ENCODE measurements around the gene THOC6.

Gene THOC6

DNA sequence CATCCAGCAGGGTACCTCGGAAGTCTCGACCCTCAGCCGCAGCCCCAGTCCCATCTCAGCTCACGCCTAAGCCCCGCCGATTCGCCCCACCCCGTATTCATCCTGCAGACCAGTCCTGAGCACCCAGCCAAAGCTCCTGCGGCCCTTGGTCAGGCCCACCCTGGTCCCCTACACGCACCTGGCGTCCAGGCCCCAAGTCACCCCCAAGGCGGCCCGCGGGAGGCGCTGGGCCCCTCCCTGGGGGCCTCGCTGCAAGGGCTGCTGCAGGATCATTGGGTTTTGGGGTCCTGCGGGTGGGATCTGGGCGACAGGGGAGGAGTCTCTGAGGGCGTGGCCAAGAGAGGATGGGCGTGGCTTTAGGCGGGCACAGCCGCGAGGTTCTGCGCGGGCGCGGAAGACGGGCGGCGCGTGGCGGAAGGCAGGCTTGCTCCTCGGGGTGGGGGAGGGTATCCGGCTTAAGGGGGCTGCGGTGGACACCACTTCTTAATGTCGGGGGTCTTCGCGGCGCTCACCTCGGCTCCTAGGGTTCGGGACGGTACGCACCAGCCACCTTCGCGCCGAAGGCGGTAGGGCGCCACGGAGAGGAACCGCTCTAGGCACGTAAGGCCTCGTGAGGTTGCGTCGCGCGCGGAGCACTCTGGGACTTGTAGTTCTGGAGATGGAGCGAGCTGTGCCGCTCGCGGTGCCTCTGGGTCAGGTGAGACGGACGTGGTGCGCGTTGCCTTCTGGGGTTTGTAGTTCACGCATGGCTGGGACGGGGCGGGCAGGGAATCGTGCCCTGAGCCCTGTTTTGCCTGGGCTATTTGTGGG, at the start of gene THOC6, which contains the start of gene HCFC1R1:
Gene THOC6, plus strand, starts transcription at position 367 of the 810 bp plus-strand sequence. Its CDS starts 292 bp downstream, at position 659.
Gene HCFC1R1, minus strand, starts transcription at position 274 of the 810 bp plus-strand sequence. Its CDS starts 1 bp downstream, at position 273.
- ATAC-seq (ENCODE audit: low read depth), result peak; percentile 83
- no peaks in the 10 kb centered on the region for H3K9me3 Mint-ChIP-seq
- DNase-seq (ENCODE audit: low spot score in 2 of 2), result peak; percentile 92 to 95
- peak within 1 kb of the TSS; percentile 84 for H3K27ac Mint-ChIP-seq
- peak within 1 kb of the TSS; percentile 85 for H3K4me3 Mint-ChIP-seq
- peaks cover 3% of the 10 kb centered on the region for H3K27me3 Mint-ChIP-seq
- peaks cover 6% of the 10 kb centered on the region for H3K36me3 Mint-ChIP-seq
- peaks cover 33% of the 10 kb centered on the region for H3K4me1 Mint-ChIP-seq

DNA sequence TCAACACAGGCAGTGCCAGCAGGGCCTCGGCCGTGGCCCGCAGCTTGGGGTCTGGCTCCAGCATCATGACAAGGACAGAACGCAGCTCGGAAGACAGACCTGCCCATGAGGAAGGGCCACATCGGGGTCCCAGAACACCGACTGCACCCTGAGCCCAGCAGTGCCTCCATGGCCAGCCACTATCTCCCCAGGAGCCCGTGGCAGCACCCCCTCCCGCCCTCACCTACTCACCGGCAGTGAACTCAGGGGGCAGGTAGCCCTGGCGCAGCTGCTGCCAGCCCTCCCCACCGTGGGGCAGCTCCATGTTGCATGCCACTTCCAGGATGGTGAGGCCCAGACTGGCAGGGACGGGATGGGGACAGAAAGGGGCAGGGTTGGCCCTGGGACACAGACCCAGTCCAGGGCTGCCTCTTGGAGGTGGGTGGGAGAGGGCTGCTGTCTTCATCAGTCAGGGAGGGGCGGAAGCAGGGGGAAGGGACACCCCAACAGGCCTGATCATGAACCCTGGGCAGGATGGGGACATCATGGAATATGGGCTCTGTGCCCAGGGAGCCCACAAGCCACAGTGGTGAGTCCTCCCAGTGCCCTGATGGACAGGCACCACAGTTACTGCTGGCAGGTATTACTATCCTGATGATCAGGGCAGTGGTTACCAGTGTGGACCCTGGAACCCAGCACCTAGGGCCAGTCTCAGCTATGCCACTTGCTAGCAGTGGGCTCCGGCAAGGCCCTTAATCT, 49.3 kb upstream of the THOC6 start:
- H3K4me1 Mint-ChIP-seq, result peaks cover 5% of the 10 kb centered on the region
- ATAC-seq (ENCODE audit: low read depth) (no peak), DNase-seq (ENCODE audit: low spot score in 2 of 2) (no peak)
- no peaks in the 10 kb centered on the region for H3K9me3 Mint-ChIP-seq
- peaks cover 10% of the 10 kb centered on the region for H3K27me3 Mint-ChIP-seq
- no peaks in the 10 kb centered on the region for H3K36me3 Mint-ChIP-seq
- H3K4me3 Mint-ChIP-seq, result no peak overlapping the region
- no peak overlapping the region for H3K27ac Mint-ChIP-seq

DNA sequence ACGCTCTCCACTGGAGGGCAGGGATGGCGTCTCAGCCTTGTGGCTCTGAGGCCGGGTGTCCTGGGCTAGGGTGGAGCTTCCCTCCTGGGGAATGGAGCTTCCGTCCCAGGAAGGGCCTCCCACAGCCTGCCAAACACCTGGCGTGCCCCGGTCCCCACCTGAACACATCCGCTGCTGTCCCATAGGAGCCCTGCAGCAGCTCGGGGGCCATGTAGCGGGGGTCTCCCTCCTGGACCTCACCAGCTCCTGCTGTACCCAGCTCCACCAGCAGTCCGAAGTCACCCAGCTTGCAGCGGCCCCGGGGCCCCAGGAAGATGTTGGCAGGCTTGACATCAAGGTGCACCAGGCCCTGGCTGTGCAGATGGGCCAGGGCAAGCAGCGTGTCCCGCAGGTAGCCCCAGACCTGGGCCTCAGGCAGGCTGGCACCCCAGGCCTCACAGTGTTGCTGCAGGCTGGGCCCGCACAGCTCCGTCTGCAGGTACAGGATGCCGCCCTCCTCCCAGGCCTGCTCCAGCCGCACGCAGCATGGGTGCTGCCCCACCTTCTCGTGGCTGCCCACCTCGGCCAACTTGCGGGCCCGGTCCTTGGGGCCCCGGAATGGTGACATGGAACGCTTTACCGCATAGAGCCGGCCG, 48.6 kb upstream of the THOC6 start:
- no peak overlapping the region for H3K27ac Mint-ChIP-seq
- H3K36me3 Mint-ChIP-seq, result no peaks in the 10 kb centered on the region
- no peaks in the 10 kb centered on the region for H3K9me3 Mint-ChIP-seq
- no peak overlapping the region for H3K4me3 Mint-ChIP-seq
- no peak for DNase-seq (ENCODE audit: low spot score in 2 of 2)
- H3K27me3 Mint-ChIP-seq, result peaks cover 10% of the 10 kb centered on the region
- ATAC-seq (ENCODE audit: low read depth), result no peak
- H3K4me1 Mint-ChIP-seq, result peaks cover 5% of the 10 kb centered on the region

DNA sequence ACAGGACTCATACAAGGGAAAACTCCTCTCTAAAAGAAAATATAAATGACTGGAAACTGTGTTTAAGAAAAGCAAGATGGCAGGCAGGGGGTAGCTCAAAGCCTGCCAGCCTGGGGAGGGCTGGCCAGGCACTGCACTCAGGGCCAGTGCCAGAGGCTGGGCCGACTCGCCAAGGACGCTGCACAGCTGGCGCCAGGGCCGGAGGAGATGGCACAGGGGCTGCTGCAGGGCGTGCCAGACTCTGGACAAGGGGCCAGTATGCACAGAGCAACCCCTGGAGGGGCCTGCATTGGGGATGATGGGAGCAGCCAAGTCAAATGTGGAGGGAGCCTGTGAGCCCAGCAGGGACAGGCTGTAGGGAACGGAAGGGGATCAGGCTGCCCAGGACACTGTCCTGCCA, 47.6 kb upstream of the THOC6 start:
- no peaks in the 10 kb centered on the region for H3K9me3 Mint-ChIP-seq

DNA sequence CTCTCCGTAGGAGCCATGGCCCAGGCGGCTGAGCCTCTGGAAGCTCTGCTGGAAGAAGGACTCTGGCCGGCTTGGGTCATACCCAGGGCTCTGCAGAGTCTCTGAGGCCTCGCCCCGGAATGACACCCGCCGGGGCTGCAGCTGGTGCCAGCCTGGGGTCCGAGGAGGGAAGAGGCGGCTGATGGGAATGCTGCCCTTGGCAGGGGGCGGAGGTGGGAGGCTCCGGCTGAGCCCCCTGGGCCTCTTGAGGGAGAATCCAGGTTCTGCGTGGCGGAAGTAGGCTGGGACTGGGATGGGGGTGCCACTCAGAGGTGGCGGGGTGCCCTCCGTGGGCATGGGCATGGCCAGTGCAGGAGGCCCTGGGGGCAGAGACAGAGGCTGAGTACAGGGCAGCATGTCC, 47.2 kb upstream of the THOC6 start:
- Mint-ChIP-seq H3K36me3 (no peaks in the 10 kb centered on the region), H3K27ac (no peak overlapping the region), H3K4me1 (peaks cover under 1% of the 10 kb centered on the region), H3K27me3 (peaks cover 4% of the 10 kb centered on the region), H3K9me3 (no peaks in the 10 kb centered on the region), H3K4me3 (no peak overlapping the region)
- no peak for DNase-seq (ENCODE audit: low spot score in 2 of 2)
- no peak for ATAC-seq (ENCODE audit: low read depth)

More for the DNA sequence above, 47.6 kb upstream of the THOC6 start:
- H3K4me3 Mint-ChIP-seq, result no peak overlapping the region
- peaks cover 5% of the 10 kb centered on the region for H3K27me3 Mint-ChIP-seq
- ATAC-seq (ENCODE audit: low read depth), result no peak
- H3K27ac Mint-ChIP-seq, result no peak overlapping the region
- H3K36me3 Mint-ChIP-seq, result no peaks in the 10 kb centered on the region
- no peak for DNase-seq (ENCODE audit: low spot score in 2 of 2)
- peaks cover under 1% of the 10 kb centered on the region for H3K4me1 Mint-ChIP-seq

DNA sequence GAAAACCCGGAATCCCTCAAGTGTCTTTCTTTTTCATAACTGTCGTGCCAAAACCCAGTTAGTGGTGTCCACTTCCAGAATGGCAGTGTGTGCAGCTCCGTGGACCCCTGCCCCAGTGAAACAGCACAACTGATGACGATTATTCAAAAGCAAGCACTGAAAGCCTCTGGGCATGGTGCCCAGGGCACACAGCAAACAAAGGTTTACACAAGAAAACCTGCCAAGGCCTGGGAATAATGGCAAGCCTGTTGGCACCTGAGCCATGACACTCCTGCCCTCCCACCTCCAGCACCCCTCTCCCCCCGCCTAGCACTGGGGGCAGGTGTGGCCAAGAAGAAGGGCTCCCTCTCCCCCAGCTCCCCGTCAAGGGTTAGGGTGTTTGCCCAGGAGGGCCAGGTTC, 46.4 kb upstream of the THOC6 start:
- no peak overlapping the region for H3K27ac Mint-ChIP-seq
- H3K36me3 Mint-ChIP-seq, result no peaks in the 10 kb centered on the region
- peaks cover 4% of the 10 kb centered on the region for H3K4me1 Mint-ChIP-seq
- no peak for ATAC-seq (ENCODE audit: low read depth)
- no peak overlapping the region for H3K4me3 Mint-ChIP-seq
- H3K27me3 Mint-ChIP-seq, result no peaks in the 10 kb centered on the region
- no peak for DNase-seq (ENCODE audit: low spot score in 2 of 2)
- no peaks in the 10 kb centered on the region for H3K9me3 Mint-ChIP-seq

DNA sequence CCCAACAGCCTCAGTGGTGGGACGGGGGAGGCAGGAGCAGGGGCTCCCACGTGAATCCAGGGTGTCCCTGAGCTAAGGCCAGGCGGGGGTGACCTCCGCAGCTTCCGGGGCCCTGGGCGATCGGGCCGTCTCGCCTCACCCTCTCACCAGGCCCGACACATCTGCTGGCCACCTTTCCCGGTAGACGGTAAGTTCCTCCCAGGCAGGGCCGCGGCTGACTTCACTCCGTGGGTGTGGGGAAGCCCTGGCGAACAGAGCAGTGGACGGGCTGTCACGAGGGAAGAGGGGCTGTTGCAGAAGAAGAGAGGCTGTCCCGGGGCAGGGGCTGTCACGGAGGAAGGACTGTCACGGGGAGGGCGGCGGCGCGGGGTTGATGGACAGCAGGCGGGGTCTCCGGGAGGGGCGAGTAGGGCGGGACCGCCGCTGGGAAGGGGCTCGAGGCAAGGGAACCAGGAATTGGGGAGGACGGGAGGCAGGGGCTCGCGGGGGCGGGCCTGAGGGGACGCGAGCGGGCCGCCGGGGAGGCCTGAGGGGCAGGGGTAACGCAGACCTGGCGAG, 44.1 kb upstream of the THOC6 start:
- Mint-ChIP-seq H3K27me3 (no peaks in the 10 kb centered on the region), H3K4me3 (peak overlapping the region; percentile 83), H3K4me1 (peaks cover 8% of the 10 kb centered on the region), H3K27ac (peak overlapping the region; percentile 81), H3K36me3 (no peaks in the 10 kb centered on the region), H3K9me3 (no peaks in the 10 kb centered on the region)
- ATAC-seq (ENCODE audit: low read depth), result no peak
- DNase-seq (ENCODE audit: low spot score in 2 of 2), result no peak

DNA sequence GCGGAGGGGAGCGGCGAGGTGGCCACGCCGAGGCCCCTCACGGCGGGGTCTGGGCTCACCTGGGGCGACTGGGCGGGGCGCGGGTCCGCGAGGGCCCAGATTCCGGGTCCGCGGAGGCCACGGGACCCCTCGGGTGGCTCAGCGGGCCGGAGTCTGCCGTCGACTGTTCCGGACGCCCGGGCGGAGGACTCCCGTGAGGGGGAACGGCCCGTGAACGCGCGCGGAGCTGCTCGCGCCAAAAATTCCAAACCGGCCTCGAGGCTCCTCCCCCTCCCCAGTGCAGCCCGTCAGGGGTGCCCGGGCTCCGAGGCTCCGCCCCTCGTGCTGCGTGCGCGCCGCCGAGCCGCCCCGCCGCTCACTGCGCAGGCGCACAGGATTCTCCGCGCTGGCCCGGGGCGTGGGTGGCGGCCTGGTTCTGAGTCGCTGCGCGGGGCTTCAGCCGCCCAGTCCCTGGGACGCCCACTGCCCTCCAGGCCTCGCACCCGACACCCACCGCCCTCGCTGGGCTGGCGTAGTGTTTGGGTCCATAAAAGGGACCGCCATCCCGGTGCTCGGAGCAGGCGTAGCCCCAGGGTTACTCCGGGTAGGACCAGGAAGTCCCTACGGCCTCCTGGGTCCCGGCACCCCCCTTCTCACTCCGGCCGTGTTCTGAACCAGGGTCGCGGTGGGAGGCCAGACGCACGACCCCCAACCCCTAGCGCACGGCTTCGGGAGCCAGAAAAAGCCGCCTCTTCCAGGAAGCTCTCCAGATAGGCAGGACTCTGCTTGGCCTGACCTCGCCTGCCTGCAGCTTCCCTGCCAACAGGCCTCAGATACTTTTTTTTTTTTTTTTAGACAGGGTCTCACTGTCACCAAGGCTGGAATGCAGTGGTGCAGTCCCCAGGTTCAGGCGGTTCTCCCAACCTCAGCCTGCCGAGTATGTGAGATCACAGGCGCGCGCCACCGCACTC, 43.3 kb upstream of the THOC6 start, which contains the start of gene PKMYT1:
Gene PKMYT1, minus strand, starts transcription at position 220 of the 950 bp plus-strand sequence. CDS start 789 bp downstream, outside the sequence.
- H3K36me3 Mint-ChIP-seq, result no peaks in the 10 kb centered on the region

DNA sequence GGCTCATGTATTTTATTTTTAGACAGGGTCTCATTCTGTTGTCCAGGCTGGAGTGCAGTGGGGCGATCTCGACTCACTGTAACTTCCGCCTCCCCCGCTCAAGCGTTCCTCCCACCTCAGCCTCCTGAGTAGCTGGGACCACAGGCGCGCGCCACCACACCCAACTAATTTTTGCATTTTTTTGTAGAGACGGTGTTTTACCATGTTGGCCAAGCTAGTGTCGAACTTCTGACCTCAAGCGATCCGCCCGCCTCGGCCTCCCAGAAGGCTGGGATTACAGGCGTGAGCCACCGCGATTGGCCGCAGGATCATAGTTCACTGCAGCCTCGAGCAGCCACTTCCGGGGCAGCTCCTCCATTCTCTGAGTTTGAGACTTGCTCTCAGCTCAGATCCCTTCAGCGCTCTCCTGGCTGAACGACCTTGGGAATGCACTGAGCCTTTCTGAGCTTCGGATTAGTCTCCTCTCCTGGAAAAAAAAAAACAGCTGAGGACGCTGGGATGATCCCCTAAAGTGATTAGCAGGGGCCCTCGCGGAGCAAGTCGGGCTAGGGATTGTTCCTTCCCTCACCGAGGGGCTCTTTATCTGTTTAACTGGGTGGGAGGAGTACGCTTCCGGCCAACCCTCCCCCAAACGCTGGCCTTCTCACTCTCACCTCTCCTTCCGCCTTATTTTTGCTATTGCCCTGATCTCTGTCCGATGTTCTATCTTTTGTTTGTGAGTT, 42.5 kb upstream of the THOC6 start:
- Mint-ChIP-seq H3K27me3 (peaks cover under 1% of the 10 kb centered on the region), H3K4me3 (peak overlapping the region; percentile 76), H3K36me3 (no peaks in the 10 kb centered on the region), H3K4me1 (peaks cover 8% of the 10 kb centered on the region), H3K9me3 (no peaks in the 10 kb centered on the region), H3K27ac (peak overlapping the region; percentile 37)
- DNase-seq (ENCODE audit: low spot score in 2 of 2) (no peak), ATAC-seq (ENCODE audit: low read depth) (no peak)

More for the DNA sequence above, 43.3 kb upstream of the THOC6 start, which contains the start of gene PKMYT1:
- Mint-ChIP-seq H3K27me3 (no peaks in the 10 kb centered on the region), H3K4me1 (peaks cover 8% of the 10 kb centered on the region), H3K27ac (peak within 1 kb of the TSS; percentile 81), H3K9me3 (no peaks in the 10 kb centered on the region), H3K4me3 (peak within 1 kb of the TSS; percentile 83)
- DNase-seq (ENCODE audit: low spot score in 2 of 2) (peak; percentile 96 to 97), ATAC-seq (ENCODE audit: low read depth) (peak; percentile 91)

DNA sequence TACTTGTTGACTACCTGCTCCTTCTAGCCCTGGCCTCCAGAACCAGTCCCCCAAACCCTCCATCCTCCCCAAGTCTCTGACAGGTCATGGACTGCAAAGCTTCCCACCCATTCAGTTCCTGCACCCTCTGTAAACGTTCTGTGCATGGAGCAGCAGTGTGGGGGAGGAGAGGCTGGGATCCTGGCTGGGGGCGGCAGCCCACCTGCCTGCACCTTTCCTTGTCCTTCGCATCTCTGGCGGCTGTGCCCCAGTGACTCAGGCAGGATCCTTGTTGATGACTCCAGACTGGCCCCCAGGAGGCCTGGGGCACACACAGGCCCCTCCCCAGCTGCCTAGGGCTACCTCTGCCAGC, 42.0 kb upstream of the THOC6 start:
- peaks cover 5% of the 10 kb centered on the region for H3K27me3 Mint-ChIP-seq
- no peak for ATAC-seq (ENCODE audit: low read depth)
- H3K9me3 Mint-ChIP-seq, result no peaks in the 10 kb centered on the region
- peak overlapping the region; percentile 76 for H3K4me3 Mint-ChIP-seq
- H3K36me3 Mint-ChIP-seq, result no peaks in the 10 kb centered on the region
- peak overlapping the region; percentile 37 for H3K27ac Mint-ChIP-seq
- peaks cover 8% of the 10 kb centered on the region for H3K4me1 Mint-ChIP-seq
- DNase-seq (ENCODE audit: low spot score in 2 of 2), result no peak

DNA sequence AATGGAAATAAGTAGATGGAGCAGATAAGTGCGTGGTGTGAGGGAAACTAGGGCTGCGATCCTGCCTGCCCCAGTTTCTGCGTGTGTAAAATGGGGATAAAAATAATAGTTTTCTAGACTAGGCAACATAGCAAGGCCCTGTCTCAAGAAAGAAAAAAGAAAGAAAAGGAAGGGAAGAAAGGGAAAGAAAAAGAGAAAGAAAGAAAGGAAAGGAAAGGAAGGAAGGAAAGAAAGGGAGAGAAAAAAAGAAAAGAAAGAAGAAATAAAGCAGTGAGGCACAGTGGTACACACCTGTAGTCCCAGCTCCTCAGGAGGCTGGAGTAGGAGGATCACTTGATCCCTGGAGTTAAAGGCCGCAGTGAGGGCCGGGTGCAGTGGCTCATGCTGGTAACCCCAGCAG, 41.4 kb upstream of the THOC6 start:
- no peak for DNase-seq (ENCODE audit: low spot score in 2 of 2)
- Mint-ChIP-seq H3K9me3 (no peaks in the 10 kb centered on the region), H3K27me3 (peaks cover 5% of the 10 kb centered on the region), H3K36me3 (no peaks in the 10 kb centered on the region), H3K27ac (no peak overlapping the region), H3K4me1 (peaks cover 8% of the 10 kb centered on the region), H3K4me3 (peak overlapping the region; percentile 46)
- ATAC-seq (ENCODE audit: low read depth), result no peak

DNA sequence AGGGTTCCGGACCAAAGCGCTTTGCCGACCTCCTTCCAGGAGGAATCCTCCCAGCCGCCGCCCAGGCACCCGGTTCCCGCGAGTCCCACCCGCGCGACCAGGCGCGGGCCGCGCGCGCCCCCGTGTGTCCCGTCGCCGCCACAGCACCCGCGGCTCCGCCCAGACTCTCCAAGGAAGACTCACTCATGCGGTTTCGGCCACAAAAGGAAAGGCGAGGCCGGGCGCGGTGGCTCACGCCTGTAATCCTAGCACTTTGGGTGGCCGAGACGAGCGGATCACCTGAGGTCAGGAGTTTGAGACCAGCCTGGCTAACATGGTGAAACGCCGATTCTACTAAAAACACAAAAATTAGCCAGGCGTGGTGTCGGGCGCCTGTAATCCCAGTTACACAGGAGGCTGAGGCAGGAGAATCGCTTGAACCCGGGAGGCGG, 40.1 kb upstream of the THOC6 start:
- Mint-ChIP-seq H3K4me3 (peak overlapping the region; percentile 53), H3K27me3 (peaks cover 5% of the 10 kb centered on the region), H3K36me3 (no peaks in the 10 kb centered on the region), H3K4me1 (peaks cover 8% of the 10 kb centered on the region), H3K9me3 (no peaks in the 10 kb centered on the region), H3K27ac (no peak overlapping the region)
- DNase-seq (ENCODE audit: low spot score in 2 of 2), result peak in 1 of 2 donors; percentile 62
- ATAC-seq (ENCODE audit: low read depth), result peak; percentile 37
